ENCODE results near the gene PGS1. TPM values are rescaled to one million over a fixed set of nuclear protein-coding genes. Genes with fewer than 3 reads are reported as not detected.
A peak's percentile ranks its signal among the peaks of the same experiment; 100 is the strongest.

The PGS1 gene
- total RNA-seq, 1 donor from 2014 or later, result 19.8 TPM

DNA sequence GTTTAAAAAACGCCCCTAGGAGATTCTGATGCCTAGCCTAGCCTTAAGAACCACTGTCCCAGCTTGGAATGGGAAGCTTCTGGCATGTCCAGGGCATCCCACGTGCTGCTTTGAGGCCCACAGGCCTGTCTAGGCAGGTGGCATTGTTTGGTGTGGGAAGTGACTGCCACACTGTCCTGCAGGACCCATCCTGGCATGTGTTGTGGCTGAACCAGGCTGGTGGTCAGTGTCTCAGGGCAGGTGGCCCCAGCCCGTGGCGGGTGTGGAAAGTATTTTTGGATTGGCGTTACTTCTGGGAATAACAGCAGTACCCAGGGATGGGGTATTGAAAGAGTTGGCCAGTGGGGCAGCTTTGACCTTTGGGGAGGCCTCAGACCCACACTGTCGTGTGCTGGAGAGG lies 27.9 kb downstream of the PGS1 start:
- DNase-seq (ENCODE audit: low read depth in 2 of 2), result no peak

DNA sequence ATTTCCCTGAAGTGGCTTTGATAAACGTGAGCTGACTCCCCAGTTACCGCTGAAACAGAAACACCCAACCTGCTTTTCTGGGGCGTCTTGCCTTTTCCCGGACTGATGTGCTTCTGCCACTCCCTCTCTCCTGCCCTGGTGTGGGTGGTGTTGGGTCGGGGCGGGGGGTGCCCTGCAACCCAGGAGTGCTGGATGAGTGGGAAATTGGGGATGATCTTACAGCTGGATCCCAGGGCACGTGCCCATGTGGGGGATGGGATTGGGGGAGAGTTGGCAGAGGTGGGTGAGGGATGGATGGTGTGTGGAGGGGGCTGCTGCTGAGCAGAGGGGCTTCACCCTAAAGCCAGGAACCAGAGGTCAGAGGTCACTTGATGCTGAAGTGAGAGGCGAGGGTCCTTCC lies 28.5 kb downstream of the PGS1 start:
- no peak for DNase-seq (ENCODE audit: low read depth in 2 of 2)

DNA sequence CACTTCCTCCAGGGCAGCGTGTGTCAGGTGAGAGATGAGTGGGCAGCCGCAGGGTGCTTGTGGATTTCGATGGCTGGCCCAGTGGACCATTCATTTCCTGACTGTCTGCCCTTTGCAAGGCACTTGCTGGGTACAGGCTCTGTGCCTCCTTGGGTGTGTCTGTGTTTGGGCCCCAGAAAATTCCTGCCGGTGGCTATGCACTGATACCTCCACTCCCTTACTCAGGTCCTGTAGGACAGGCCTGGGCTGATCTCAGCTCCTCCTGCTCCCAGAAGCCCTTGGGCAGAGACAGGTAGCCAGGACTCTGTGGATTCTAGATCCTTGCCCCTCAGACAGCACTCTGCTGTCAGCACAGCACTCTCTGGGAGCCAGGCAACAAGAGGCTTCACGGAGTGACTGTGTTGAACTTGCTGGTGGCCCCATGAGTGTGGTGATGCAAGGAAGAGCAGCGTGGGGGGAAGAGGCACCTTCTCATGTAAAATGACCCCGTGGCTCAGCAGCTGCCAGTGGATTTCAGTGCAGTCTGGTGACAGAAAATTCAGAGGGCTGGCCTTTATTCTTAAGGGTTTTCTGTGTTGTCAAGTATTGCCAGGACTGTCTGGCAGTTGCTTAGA lies 29.0 kb downstream of the PGS1 start:
- no peak for DNase-seq (ENCODE audit: low read depth in 2 of 2)

DNA sequence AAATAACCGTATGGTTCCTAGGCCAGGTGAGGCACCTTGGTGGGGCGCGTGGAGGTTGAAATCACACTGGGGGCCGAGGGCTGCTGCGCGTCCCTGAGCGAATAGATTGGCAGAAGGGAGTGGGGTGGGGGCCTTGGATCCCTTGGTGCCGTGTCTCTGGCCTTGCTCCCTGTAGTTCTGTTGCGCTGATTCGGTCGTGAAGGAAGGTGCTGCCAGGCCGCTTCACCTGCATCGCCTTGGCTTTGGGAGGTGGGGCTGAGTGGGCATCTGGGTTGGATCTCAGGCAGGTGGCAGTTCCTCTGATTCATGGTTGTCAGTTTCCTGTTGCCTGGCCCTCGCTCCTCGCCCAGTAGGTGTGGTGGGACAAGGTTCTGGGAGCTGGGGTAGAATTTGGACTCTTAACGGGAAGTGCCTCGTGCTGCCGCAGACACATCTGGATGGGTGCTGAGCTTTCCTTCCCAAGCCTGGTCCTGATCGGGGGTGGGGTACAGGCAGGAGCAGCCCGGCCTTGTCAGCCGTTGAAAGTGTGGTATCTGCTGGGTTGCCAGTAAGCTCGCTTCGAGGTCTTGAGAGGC lies 30.1 kb downstream of the PGS1 start:
- no peak for DNase-seq (ENCODE audit: low read depth in 2 of 2)

DNA sequence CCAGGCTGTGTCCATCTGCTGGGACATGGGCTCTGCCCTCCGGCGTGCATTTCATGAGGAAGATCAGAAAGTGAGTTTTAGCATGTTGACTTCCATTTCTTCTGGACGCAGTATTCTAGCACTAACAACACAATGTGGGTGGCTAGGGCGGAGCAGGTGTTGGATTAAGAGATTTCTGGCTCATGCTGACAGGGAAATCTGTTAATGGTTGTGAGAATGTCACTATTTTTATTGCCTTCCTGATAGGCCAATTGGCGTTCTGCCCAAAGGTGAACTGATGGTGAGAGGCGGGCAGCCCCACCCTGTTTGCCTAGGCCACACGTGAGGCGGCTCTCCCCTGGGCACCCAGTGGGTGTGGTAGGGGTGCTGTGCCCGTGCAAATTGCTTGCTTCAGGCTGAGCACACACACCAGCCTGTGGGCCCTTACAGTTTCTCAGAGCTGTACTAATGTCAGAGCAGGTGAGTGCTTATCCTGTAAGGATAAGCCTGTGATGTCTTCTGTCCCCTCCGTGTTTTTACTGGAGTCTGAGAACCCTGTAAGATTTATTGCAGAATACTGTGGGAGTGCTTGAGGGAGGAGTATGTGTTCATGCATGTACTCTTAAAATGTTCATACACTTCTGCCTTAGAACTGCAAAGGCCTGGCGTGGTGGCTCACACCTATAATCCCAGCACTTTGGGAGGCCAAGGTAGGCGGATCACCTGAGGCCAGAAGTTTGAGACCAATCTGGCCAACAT lies 30.9 kb downstream of the PGS1 start:
- DNase-seq (ENCODE audit: low read depth in 2 of 2), result no peak

DNA sequence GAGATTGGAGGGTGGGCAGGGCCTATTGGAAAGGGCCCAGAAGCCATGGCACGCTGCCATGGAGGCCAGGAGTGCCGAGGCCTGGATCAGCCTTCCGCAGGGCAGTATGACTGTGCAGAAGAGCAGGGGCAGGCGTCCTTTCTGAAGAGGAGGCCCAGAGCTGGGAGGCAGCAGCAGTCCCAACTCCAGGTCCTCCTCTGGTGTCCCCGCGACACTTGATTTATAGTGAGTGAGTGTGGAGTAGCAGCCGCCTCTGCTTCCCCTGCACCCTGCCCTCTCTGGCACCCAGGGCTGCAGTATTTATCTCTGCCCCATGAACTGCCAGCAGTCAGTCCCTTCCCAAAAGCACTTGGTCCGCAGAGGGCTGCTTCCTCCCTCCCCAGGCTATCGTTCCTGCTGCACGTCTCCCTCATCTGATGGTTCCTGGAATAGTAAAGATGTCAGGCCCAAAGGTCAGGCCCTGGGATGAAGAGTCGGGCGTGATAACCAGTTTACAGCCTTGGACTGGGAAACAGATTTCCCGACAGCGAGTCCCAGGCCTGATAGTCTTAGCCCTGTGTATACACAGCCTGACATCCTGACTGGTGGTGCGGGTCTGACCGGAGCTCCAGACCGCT lies 32.9 kb downstream of the PGS1 start:
- no peak for DNase-seq (ENCODE audit: low read depth in 2 of 2)

DNA sequence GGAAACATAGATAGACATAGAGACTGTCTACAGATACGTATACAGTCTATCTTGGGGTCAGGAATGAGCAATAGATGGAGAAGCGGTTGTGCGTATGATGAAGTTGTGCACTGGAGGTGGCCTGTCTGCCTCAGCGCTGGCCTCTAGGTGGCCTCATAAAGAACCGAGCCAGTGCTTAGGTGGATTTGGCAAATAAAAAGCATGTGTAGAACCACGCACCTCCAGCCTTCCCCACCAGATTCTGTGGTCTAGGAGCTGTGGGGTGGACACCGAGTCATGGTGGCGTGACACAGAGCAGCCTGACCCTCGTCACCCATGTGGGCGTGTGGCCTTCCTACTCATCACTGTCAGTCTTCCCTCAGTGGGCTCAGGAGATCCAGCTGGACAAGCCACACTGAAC lies 34.0 kb downstream of the PGS1 start:
- no peak for DNase-seq (ENCODE audit: low read depth in 2 of 2)

DNA sequence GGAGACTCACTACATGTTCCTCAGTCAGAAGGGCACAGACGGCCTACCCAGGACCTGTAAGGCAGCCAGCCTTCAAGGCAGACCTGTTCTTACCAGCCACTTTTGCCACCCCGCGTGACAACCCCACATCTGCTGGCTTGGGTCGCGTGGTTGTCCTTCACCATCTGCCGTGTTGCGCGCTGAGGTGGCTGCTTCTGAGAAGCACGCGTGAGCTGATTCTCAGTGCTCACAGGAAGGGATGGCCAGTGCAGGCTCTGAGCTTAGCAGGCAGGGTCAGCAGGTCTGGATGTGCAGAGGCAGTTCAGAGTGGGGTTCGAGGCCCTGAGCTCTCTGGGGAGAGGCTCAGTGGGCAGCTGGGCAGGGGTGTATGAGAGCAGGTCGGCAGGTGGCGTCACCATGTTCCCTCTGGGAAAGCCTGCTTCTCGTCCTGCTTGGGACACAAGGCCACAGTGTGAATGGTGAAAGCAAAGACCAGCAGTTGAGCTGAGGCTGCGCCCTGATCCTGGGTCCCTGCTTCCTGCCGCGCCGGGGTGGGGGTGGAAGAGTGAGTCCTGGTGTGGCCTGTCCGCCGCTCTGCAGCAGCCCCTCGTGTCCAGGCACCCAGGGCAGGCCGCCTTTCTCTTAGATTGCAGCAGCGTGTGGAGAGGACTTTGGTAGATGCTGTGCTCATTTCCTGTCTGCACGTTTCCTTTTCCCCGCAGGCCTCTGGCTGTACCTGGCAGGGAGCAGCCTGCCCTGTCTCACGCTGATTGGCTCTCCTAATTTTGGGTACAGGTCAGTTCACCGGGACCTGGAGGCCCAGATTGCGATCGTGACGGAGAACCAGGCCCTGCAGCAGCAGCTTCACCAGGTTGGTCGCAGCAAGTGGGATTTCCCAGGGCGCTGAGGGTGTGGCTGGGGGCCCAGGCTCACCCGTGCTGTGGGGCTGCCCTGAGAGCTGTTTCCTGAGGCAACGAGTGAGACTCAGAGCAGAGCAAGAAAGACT lies 36.0 kb downstream of the PGS1 start:
- peak in 1 of 2 donors; percentile 35 for DNase-seq (ENCODE audit: low read depth in 2 of 2)

DNA sequence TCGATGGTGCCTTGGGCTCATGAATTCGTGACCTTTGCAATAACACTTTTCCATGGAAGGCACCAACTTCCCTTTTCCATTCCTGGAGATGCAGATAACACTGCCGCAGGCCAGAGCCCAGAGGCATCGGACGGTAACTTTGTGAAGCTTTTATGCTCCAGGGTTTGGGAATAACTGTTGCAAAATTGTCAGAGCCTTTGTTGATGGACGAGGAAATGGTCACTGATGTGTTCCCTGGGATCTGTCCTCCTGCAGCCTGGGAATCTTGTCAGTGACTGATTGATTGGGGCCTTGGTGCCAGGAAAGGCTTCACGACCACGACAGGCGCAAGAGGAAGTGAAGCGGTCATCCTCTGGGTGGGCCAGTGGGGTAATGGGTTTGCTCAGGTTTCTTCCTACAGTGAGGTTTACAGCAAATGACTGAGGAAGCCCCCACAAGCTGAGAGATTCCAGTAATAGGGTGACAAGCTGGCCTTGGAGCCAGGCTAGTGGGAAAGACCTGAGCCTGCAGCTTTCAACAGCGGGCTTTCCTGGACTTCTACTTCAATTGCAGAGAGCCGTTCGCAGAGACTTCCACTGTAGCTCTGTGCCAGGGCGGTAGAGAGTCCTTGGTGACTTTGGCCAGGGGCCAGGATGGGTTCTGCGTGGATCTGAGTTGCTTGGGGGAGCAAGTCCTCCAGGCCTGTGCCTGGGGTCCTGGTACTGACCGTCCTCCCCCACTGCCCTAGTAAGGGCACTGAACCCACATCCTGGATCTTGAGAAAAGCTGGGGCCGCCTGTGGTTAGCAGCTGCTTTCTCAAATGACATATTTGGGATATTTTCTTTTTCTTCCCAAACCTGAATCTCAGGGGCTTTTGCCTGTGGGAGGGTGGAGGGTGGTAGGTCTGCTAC lies 37.6 kb downstream of the PGS1 start:
- DNase-seq (ENCODE audit: low read depth in 2 of 2), result peak; percentile 63 to 78

DNA sequence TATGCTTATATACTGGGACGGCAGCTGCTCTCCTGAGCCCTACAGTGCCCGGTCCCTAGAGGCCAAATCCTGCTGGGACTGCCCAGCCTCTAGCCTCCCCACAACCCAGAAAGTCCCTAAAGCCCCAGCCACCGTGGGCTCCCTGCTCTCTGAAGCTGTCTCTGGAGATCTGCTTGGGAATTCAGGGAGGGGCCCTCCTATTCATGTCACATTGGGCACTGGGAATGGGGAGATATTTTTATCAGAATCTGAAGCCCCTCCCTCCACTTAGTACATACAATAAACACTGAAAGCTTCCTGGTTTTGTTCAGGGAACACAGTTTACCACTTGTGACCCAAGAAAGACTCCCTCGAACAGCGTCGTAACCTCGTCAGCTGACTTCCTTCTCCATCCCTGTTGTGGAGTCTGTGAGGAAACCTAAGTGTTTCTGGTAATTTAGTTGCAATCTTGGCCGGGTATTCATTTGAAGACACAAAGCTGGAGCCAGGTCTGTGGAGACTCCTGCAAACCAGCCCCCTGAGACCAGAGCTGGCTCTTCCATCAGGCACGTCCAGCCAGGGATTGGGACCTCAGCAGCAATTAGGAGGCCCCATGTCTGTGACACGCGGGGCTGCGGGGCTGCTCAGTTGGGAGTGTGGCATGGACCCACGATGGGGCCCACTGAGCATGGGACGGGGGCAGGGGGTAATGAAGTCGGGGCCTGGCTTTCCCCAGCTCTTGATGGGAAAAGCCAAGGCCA lies 38.5 kb downstream of the PGS1 start:
- peak in 1 of 2 donors; percentile 86 for DNase-seq (ENCODE audit: low read depth in 2 of 2)

DNA sequence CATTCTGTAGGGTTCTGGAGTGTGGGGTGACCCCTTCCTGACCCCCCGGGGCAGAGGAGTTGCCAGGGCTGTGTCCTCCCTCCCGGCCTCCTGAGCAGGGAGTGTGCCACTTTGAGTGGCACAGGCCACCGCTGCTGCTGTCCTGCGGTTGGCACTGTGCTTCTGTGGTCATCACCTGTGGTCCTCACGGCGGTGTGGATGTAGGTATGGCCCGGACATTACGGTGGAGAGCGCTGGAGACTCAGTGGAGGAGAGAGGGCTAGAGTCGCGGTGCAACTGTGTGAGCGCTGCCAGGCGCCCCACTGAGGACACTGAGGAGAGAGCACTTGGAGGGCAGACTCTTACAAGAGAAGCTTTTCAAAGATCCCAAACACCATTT lies 39.1 kb downstream of the PGS1 start:
- no peak for DNase-seq (ENCODE audit: low read depth in 2 of 2)

DNA sequence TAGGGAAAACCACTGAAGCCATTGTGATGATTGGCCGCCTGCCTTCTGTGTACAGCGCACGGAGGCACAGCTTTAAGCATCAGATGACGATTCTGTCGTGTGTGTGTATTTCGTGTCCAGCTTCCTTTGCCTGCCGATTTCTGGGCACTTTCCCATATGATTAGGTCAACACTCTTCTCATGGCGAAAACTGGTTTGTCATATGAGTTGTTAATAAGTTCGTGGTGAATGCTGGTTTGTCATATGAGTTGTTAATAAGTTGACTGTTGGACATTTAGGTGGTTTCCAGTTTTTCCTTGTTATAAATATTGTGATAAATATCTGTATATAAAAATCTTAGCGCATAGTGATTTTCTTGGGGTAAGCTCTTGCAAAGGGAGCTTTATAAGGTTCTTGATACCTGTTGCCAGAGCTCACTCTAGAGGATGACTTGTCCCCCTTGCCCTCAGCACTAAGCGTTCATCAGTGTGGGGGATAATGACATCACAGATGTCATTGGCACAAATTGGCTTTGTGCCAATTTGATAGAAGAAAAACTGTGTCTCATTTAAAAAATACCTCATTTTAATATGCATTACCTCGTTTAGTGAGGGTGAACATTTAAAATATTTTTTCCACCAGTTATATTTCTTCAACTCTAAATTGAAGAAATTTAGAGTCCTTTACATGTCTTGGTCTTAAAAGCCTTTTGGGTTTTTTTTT lies 40.0 kb downstream of the PGS1 start:
- no peak for DNase-seq (ENCODE audit: low read depth in 2 of 2)

DNA sequence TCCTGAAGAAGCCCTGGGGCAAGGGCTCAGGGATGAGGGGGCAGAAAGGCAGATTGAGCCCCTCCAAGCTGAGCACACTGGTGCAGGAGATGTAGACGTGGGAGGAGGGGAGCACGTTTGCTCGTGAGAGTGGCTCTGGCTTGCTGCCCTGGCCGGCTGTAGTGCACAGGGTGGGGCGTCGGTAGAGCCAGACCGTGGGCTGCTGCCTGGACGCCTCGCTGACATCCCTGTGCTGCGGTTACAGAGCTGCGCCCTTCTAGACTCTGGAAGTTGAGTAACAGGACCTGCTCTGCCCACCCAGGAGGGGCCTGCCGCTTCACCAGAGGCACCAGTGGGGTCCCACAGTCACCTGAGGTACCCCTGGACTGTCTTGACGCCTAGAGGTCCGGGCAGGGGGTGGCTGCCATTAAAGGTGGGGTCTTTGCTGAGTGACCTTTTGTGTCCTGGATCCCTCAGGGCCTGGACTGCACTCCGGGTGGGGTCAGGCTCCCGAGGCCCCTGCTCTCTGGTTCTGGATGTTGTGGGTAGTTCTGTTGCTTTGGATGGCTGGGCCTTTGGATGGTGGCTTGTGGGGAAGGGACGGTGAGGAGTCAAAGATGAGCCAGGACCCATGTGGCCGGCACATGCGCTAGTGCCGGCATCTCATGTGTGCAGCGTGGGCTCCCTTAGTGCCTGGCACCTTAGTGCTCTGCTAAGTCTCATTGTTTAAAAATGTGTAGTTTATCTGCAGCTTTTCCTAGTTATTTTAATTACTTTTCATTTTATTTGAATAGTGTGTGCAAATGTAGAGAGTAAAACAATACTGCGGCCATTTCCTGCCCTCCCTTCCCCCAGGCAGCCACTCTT lies 41.7 kb downstream of the PGS1 start:
- DNase-seq (ENCODE audit: low read depth in 2 of 2), result no peak

DNA sequence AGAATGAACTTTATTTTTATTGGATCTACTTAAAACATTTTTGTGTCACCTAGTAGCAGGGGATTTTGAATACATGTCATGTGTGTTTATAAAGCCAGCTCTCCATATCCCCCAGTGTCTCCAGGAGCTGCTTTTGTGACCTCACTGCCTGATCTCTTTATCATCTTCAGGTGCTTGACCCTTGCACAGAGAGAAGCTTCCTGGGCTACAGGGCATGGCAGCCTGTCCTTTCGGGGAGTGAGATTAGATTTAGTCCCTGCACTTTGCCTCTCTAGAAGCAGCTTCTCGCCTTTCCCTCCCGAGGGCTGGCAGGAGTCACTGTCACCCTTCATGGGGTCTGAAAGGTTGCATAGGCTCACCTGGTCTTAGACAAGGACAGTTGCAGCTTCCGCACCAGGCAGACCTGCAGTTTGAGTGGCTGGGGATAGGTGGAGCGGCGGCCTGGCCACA lies 42.7 kb downstream of the PGS1 start:
- DNase-seq (ENCODE audit: low read depth in 2 of 2), result no peak

DNA sequence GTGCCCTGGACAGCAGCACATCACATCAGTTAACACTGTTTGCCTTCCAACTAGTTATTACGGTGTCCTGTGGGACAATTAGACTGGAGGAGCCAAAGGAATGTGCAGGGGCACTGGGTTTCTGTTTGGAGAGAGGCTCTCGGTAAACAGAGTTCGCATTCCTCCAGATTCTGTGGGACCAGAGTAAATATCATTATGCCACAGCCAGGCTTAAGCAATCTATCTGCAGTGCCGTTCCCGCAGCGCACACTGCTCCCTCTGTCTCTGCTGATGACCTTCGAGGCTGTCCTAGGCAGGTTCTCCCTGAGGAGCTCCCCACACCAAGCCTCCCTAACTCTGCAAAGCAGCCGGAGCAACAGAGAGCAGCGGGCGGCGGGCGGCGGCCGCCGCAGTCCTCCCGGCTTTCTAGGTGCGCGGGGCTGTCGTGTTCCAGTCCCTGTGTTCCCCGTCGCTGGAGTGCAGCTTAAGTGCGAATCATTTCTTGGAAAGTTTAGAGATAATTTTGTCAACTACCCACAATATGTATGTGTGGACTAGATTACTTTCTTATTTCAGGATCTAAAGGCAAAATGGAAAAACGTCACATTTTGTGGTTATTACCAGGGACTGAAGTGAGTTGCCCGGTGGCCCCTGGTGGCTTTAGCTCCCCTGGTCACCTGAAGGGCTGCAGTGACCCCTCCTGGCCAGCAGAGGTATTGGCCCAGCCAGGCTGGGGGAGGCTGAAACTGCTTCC lies 43.3 kb downstream of the PGS1 start:
- DNase-seq (ENCODE audit: low read depth in 2 of 2), result peak; percentile 60 to 81

DNA sequence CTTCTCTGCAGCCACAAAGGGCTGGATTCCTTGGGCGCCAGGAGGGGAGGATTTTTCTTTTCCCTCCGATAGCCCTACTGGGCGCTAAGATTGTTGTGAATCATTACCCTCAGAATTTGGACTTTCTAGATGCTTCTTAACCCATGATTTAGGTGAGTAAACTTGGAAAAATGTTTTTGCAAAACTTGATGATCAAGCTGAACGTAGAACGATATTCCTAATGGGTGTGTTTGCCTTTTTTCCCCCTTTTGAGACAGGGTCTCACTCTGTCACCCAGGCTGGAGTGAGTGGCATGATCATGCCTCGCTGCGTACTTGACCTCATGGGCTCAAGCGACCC lies 43.8 kb downstream of the PGS1 start:
- no peak for DNase-seq (ENCODE audit: low read depth in 2 of 2)

DNA sequence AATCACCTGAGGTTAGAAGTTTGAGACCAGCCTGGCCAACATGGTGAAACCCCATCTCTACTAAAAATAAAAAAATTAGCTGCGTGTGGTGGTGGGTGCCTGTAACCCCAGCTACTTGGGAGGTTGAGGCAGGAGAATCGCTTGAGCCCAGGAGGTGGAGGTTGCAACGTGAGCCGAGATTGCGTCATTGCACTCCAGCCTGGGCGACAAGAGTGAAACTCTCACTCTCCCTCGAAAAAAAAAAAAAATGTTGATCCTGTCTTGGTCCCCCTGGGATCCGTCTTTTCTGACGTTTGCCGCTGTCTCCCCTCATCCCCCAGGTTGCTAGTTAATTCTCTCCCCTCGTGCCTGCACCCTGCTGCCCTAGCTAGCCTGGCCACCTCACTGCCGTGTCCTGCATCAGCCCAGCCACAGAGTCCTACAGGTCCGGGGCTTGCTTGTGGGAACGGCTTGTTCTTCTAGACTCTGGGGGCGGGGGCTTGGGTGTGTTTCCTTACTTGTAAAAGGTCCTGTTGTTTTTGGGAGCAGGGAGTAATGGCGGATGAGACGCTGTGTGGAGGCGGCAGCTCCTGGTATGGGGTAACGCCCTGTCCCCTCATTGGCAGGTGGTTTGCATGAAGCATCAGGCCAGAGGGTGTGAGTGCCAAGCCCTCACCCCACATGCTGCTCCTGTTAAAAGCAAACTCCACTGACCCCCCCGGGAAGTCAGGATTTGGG lies 44.6 kb downstream of the PGS1 start:
- DNase-seq (ENCODE audit: low read depth in 2 of 2), result no peak
